Loucy (cell line): ENCODE measurements around the gene GSG1.
"Not testable (repeated sequence)": the region's sequence is repeated elsewhere in the genome, so short reads cannot be mapped to it uniquely, and the experiment has no call there.

Source experiments
- H2AFZ ChIP-seq: fragments of 200-600 bp; sonication (generic); 2 replicates; pipeline ENCODE4 v1.6.0; 2016; ENCODE audit warnings: antibody characterized with exemption, mild to moderate bottlenecking, low read length, moderate library complexity
- H3F3A ChIP-seq: fragments of 200-600 bp; 2 replicates; pipeline ENCODE4 v1.6.0; 2016; ENCODE audit warnings: antibody characterized with exemption, low read depth, mild to moderate bottlenecking
- H3K27me3 ChIP-seq: fragments of 200-600 bp; sonication (generic); 2 replicates; pipeline ENCODE4 v1.6.1; 2014; ENCODE audit warnings: low read length, mild to moderate bottlenecking; ENCODE audit not compliant: insufficient read depth, poor library complexity, severe bottlenecking
- H3K36me3 ChIP-seq: fragments of 200-600 bp; sonication (generic); 2 replicates; pipeline ENCODE4 v1.6.1; 2016; ENCODE audit warnings: low read length; ENCODE audit not compliant: insufficient read depth
- H3K4me1 ChIP-seq: fragments of 200-600 bp; sonication (generic); 2 replicates; pipeline ENCODE4 v1.5.1; 2014; ENCODE audit warnings: low read length, mild to moderate bottlenecking; ENCODE audit not compliant: insufficient read depth, poor library complexity, severe bottlenecking
- H3K4me2 ChIP-seq: fragments of 200-600 bp; sonication (generic); 2 replicates; pipeline ENCODE4 v1.6.0; 2014; ENCODE audit warnings: antibody characterized with exemption, low read length, low read depth, mild to moderate bottlenecking; ENCODE audit not compliant: poor library complexity, severe bottlenecking
- H3K4me3 ChIP-seq: fragments of 200-600 bp; sonication (generic); 2 replicates; pipeline ENCODE4 v1.5.1; 2014; ENCODE audit warnings: low read length, mild to moderate bottlenecking, mixed read lengths; ENCODE audit not compliant: poor library complexity, severe bottlenecking
- H3K79me2 ChIP-seq: fragments of 200-600 bp; sonication (generic); 2 replicates; pipeline ENCODE4 v1.6.1; 2014; ENCODE audit warnings: low read length; ENCODE audit not compliant: insufficient read depth
- H3K9ac ChIP-seq: fragments of 200-600 bp; sonication (generic); 2 replicates; pipeline ENCODE4 v1.6.0; 2014; ENCODE audit warnings: mild to moderate bottlenecking, low read depth, low read length, moderate library complexity; ENCODE audit not compliant: poor library complexity, severe bottlenecking
- H3K9me2 ChIP-seq: fragments of 200-600 bp; sonication (generic); replicated peaks from 2 replicates; pipeline ENCODE4 v1.6.1; 2016; ENCODE audit warnings: low read depth, low read length, mixed read lengths
- H3K9me3 ChIP-seq: fragments of 200-600 bp; sonication (generic); 2 replicates; pipeline ENCODE4 v1.6.1; 2014; ENCODE audit warnings: mild to moderate bottlenecking, antibody characterized with exemption, low read length, low read depth; ENCODE audit not compliant: insufficient read depth
- H4K20me1 ChIP-seq: fragments of 200-600 bp; sonication (generic); 2 replicates; pipeline ENCODE4 v1.6.0; 2014; ENCODE audit warnings: antibody characterized with exemption, low read length, mild to moderate bottlenecking; ENCODE audit not compliant: insufficient read depth, poor library complexity, severe bottlenecking
- EZH2phosphoT487 ChIP-seq: fragments of 200-600 bp; IDR thresholded peaks from 2 replicates; pipeline ENCODE4 v1.6.1; 2018; ENCODE audit warnings: antibody characterized with exemption, mild to moderate bottlenecking, moderate library complexity, borderline replicate concordance
- TF ChIP-seq, protein P1 (sequence below): fragments of 200-600 bp; sonication (generic); conservative IDR thresholded peaks from 2 replicates; pipeline ENCODE4 v1.5.1; 2014; ENCODE audit warnings: mild to moderate bottlenecking, antibody characterized with exemption, low read length

Gene GSG1

DNA sequence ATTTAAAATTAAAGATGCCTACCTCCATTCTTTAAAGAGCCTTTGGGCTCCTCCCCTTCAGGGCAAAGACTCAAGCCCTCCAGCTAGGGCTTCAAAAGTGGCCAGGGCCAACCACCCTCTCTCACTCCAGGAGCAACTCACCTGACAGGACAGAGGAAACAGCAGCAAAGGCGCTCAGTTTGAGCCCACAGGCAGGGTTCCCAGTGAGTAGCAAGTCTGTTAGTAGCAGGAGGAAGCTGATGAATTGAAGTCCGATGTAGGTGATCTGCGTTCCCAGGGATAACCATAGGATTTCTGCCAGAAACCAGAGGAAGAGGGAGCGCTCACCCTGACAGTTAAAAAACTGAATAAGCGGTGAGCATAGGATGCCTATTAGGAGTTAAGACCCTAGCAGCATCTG, 15.7 kb downstream of the GSG1 start:
- Histone ChIP-seq H2AFZ (no peak overlapping the region), H3K36me3 (peaks cover 3% of the 10 kb centered on the region; the same call in 1 of the 2 replicates), H4K20me1 (no peaks in the 10 kb centered on the region), H3K79me2 (no peaks in the 10 kb centered on the region), H3K9ac (no peak overlapping the region), H3K9me3 (no peaks in the 10 kb centered on the region), H3K9me2 (no peaks in the 10 kb centered on the region), H3F3A (no peaks in the 10 kb centered on the region), H3K4me3 (no peak overlapping the region), H3K27me3 (no peaks in the 10 kb centered on the region), H3K4me1 (no peaks in the 10 kb centered on the region), H3K4me2 (no peak overlapping the region)
- TF ChIP-seq, protein P1, sequence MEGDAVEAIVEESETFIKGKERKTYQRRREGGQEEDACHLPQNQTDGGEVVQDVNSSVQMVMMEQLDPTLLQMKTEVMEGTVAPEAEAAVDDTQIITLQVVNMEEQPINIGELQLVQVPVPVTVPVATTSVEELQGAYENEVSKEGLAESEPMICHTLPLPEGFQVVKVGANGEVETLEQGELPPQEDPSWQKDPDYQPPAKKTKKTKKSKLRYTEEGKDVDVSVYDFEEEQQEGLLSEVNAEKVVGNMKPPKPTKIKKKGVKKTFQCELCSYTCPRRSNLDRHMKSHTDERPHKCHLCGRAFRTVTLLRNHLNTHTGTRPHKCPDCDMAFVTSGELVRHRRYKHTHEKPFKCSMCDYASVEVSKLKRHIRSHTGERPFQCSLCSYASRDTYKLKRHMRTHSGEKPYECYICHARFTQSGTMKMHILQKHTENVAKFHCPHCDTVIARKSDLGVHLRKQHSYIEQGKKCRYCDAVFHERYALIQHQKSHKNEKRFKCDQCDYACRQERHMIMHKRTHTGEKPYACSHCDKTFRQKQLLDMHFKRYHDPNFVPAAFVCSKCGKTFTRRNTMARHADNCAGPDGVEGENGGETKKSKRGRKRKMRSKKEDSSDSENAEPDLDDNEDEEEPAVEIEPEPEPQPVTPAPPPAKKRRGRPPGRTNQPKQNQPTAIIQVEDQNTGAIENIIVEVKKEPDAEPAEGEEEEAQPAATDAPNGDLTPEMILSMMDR, result no peak

DNA sequence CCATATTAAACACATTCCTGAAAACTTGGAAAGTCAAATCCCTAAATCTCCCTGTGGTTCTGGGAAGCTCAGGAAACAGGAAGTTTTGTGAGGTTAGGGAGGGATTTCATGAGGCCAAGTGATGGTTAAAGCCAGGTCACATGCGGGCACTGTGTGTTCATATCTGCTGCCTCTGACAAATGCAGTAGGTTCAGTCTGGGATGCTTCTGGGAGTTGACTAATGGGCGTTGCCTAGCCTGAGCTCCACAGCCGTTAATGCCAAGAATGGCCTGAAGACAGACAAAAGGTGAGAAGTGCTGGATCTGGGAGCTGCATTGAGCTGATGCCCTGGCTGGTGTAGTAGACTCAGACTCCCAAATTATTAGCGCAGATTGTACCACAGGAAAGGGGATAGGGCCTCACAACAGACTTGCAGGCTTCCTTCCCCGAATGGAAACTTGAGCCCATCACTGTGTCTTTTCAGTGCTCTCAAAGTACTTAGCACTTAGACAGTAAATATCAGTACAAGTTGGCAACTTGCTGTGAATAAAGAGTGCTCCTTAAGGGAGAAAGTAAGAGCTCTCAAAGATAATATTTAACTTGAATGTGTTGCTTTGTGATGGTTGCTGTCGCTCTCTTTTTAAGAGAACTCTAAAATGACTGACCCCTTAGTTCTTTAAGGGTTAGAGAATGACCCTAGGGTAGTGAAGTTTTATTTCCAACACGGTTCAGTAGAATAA, 17.3 kb downstream of the GSG1 start:
- H3K36me3 ChIP-seq, result peaks cover 14% of the 10 kb centered on the region; the same call in 1 of the 2 replicates
- no peaks in the 10 kb centered on the region for H3K79me2 ChIP-seq
- no peaks in the 10 kb centered on the region for H3K4me1 ChIP-seq
- TF ChIP-seq EZH2phosphoT487, result no peak
- TF ChIP-seq, protein P1, result no peak
- H3F3A ChIP-seq, result no peaks in the 10 kb centered on the region
- no peaks in the 10 kb centered on the region for H3K9me3 ChIP-seq
- no peak overlapping the region for H2AFZ ChIP-seq
- no peak overlapping the region for H3K9ac ChIP-seq
- H3K4me3 ChIP-seq, result no peak overlapping the region
- no peaks in the 10 kb centered on the region for H3K27me3 ChIP-seq
- H3K4me2 ChIP-seq, result no peak overlapping the region
- H3K9me2 ChIP-seq, result no peaks in the 10 kb centered on the region
- H4K20me1 ChIP-seq, result no peaks in the 10 kb centered on the region

DNA sequence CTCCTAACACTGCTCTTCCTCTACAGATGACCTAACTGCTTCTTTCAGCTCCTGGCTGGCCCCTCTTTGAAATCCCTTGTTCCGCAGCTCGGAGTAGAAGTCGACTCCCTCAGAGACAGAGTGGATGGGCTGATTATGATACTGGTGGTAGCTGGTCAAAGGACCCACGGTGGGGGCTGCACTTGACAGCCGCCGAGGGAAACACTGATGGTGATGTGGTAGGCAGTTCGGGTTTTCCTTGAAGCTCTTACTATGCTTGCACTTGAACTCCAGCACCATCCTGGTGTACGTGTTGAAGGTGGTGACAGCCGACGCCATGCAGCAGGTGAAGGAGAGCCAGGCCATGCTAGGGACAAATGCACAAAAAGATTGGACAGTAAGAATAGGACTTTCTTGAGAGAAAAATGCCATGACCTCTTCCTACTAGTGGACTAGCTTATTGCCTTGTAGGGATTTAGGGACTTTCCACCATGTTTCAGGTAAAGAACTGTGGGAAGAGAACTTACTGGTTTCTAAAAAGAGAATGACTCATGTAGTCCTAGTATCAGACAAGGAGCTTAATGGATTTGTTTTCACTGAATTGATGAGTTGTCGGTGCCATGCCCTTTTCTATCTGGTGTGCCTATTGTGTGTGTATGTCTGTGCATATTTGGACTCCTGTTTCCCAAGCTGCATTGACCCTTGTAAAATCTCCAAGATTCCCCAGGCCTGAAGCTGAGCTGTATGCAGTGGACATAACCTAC, 18.4 kb downstream of the GSG1 start:
- TF ChIP-seq EZH2phosphoT487, result no peak
- TF ChIP-seq, protein P1, result no peak
- Histone ChIP-seq H2AFZ (no peak overlapping the region), H3K27me3 (no peaks in the 10 kb centered on the region), H3K4me3 (no peak overlapping the region), H3K4me2 (no peak overlapping the region), H3K9ac (no peak overlapping the region), H3K36me3 (peaks cover 25% of the 10 kb centered on the region; the same call in 1 of the 2 replicates), H4K20me1 (no peaks in the 10 kb centered on the region), H3F3A (no peaks in the 10 kb centered on the region), H3K79me2 (no peaks in the 10 kb centered on the region), H3K9me2 (no peaks in the 10 kb centered on the region), H3K4me1 (no peaks in the 10 kb centered on the region), H3K9me3 (no peaks in the 10 kb centered on the region)

DNA sequence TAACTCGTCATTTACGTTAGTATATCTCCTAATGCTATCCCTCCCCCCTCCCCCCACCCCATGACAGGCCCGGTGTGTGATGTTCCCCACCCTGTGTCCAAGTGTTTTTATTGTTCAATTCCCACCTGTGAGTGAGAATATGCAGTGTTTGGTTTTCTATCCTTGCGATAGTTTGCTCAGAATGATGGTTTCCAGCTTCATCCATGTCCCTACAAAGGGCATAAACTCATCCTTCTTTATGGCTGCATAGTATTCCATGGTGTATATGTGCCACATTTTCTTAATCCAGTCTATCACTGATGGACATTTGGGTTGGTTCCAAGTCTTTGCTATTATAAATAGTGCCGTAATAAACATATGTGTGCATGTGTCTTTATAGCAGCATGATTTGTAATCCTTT, 19.8 kb downstream of the GSG1 start:
- not testable (repeated sequence) for H3F3A ChIP-seq, H3K9me3 ChIP-seq, H2AFZ ChIP-seq, H3K79me2 ChIP-seq, H3K4me3 ChIP-seq, H3K4me2 ChIP-seq, H3K27me3 ChIP-seq, H4K20me1 ChIP-seq, H3K4me1 ChIP-seq, H3K9me2 ChIP-seq, H3K9ac ChIP-seq
- H3K36me3 ChIP-seq, result peaks cover 33% of the 10 kb centered on the region; the same call in 1 of the 2 replicates
